GM15510 (cell line): ENCODE data around the gene ZIC4.

Experiments used
- POLR2A ChIP-seq: IDR thresholded peaks from 3 replicates; pipeline ENCODE4 v1.6.1; 2011; ENCODE audit warnings: borderline replicate concordance; ENCODE audit not compliant: insufficient read length; ENCODE audit errors: extremely low read depth

The ZIC4 gene

DNA sequence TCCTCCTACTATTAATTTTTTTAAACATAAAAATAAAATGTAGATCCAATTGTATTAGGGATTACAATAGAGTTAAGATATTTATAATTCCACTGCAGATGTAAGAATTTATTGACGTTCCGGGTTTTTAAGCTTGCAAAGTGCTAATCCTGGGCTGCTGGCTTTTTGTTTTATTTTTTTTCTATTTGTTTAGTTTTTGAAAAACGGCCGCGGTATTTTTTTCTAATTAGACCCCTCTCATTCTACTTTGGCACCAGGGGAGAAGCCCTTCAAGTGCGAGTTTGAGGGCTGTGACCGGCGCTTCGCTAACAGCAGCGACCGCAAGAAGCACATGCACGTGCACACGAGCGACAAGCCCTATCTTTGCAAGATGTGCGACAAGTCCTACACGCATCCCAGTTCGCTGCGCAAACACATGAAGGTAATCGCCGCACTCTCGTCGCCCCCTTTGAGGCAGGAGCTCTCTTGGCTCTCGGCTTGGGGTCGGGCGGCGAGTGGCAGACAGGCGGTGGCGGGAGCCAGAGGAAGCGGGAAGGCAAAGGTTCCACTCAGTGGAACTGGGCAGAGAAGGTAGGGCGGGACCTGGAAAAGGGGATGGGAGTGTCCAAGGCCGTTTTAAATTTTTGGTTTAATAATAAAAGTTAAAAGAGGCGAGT is 6.0 kb upstream of the ZIC4 start:
- no peak for TF ChIP-seq POLR2A

DNA sequence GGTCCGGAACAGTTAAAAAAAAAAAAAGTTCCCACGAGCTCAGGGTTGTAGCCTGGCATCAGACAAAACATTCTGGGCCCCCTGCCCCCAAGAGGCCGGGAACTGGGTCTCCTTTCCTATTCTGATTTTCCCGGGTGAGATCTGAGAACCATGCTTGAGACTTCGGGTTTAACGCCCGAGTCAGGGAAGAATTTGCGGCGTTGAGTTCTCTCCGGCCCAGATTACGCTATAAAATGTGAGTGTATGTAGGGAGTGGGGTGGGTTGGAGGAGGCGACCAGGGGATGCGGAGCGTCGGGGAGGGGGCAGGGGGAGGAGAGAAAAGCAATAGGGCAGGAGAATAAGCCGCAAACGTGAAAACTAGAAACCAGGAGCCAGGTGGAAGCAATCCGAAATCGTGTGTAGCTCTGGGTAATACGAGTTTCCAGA is 5.5 kb upstream of the ZIC4 start:
- no peak for TF ChIP-seq POLR2A

DNA sequence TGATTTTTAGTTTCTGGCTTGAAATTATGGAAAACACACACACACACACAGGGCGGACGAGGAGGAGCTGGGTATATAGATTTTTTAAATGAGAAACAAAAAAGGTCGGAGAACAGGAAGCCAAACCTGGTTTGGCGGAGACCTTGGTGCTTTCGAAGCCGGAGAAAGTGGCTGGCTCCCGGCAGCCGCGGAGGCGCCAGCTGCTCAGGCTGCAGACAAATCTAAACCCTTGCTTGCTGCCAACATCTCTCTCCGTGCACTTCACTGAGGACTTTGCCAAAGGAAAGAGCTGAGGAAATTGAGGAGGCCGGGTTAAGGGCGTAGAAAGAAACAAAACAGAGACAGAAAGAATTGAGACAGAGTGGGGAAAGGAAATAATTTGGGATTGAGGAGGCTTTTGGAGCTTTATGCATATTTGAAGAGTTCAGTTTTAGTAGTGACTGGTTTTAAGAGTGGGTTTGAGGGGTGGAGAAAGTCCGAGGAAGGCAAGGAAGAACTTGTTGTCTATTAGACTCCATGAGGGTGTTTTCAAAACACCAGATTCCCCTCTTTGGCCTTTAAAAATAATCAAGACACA is 5.0 kb upstream of the ZIC4 start:
- no peak for TF ChIP-seq POLR2A

DNA sequence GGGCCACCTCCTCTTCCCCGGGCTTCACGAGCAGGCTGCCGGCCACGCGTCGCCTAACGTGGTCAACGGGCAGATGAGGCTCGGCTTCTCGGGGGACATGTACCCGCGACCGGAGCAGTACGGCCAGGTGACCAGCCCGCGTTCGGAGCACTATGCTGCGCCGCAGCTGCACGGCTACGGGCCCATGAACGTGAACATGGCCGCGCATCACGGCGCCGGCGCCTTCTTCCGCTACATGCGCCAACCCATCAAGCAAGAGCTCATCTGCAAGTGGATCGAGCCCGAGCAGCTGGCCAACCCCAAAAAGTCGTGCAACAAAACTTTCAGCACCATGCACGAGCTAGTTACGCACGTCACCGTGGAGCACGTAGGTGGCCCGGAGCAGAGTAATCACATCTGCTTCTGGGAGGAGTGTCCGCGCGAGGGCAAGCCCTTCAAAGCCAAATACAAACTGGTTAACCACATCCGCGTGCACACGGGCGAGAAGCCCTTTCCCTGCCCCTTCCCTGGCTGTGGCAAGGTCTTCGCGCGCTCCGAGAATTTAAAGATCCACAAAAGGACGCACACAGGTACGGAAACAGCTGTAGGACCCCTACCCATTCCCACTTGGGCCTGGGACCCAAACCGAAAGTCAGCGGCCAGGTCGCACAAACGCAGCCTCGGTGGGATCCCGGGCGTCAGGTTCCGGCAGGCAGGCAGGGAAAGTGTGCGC is 4.3 kb upstream of the ZIC4 start:
- TF ChIP-seq POLR2A: no peak

DNA sequence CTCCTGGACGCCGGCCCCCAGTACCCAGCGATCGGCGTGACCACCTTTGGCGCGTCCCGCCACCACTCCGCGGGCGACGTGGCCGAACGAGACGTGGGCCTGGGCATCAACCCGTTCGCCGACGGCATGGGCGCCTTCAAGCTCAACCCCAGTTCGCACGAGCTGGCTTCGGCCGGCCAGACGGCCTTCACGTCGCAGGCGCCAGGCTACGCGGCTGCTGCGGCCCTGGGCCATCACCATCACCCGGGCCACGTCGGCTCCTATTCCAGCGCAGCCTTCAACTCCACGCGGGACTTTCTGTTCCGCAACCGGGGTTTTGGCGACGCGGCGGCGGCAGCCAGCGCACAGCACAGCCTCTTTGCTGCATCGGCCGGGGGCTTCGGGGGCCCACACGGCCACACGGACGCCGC is 3.8 kb upstream of the ZIC4 start:
- TF ChIP-seq POLR2A: no peak

DNA sequence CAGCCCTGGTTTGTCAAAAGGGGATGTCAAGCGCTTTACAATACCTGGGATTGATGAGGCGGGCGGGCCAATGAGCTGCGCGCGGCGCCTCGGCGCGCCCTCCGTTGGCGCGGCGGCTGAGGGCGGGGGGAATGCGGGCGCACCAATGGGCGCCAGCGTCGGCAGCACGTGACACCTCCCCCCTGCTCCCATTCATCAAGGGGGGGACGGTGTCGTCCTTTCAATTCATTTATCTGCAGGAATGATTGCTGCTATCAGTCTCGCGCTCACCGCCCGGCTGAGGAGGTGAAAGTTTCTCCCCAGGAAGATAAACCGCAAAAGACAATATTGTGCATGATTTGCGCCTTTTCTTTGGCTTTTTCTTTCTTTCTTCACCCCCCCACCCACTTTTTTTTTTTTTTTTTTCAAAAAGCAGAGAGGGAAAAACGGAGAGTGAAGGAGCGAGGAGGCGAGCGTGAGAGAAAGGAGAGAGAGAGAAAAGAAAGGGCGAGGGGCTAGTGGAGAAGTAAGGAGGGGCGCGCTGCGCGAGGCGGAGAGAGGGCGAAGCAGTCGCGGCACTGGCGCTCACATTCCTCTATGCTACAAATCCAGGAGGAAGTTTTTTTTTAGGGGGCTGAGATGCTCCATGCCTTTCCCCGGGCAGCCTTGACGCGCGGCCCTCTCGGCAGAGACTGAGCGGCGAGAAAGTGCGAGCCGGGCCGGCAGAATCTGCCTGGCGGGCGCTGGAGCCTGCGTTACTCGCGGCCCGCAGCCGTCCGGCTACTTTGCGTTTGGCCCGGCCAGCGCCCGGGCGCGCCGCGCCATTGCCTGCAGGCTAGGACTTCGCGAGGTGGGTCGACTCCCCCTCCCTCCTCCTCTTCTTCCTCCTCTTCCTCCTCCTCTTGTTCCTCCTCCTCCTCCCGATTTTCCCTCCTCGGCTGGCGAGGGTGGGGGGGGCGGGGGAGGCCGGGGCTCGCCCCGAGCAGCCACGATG is 3.1 kb upstream of the ZIC4 start, which contains the start of gene ZIC1:
Gene ZIC1, plus strand, starts transcription at position 223 of the 973 bp plus-strand sequence. Its CDS starts 748 bp downstream, at position 971.
- no peak for TF ChIP-seq POLR2A

DNA sequence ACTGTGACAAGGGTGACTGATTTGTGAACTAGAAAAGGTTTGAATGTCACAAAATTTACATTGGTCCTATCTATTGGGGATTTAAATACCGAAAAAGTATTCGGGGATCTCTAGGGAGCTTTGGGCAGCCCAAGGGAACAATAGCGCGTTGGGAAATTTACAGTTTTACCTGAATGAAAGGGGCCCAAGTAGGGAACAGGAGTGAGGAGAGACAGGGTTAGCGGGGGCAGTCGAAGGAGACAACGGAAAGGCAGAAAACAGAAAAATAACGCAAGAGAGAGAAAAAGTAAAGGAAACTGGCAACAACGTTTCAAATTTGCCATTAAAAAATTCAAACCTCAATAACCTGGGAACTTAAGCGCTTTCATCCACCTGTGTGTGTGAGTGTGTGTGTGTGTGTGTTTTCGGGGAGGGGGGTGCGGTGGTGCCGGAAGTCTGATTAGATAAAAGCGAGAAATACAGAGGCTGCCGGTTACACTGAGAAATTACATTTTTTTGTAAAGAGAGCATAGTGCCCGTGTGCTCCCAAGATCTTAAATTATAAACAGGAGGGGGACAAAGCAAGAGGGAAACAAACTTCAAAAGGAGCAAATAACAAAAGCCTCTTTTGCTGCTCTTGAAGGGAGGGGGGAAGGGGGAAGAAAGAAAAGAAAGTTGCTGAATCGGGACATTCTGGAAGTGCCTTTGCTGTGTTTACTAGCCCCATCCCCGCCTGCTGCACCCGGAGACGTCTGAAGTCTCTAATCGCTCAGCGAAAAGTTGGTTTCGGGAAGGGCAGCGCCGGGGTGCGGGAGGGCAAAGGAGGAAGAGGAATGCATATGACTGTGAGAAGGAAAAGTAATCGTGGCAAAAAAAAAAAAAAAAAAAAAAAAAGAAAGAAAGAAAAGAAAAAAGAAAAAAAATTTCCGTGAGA is 2.1 kb upstream of the ZIC4 start:
- TF ChIP-seq POLR2A: no peak

DNA sequence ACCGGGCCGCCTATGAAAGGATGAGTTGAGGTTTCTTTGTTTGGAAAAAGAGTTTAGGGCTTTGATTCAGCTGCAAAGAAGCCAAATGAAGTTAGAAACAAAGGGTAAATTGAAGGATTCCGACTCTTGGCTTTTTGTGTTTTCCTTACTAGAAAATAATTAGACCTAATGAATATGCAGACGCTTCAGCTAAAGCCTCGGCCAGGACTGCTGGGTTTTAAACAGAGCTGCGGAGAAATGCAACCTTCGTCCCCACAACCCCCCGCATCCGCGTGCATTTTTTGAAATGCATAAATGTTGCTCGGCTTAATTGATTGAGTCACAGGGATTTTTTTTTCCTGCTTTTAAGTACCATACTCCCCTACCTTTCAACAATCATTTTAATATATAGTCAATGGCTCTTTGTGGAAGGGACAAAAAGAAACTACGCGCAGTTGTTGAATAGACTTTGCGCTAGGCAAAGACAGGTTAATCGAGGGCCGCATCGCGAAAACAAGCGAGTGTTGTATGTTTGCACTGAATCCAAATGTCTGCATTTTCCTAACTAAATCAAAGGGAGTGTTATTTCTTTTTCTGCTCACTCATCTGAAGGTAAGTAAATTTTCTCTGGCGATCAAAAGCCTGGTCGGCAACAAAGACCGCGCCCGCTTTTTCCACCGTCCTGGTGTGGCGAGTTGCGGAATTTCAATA is 1.3 kb upstream of the ZIC4 start:
- TF ChIP-seq POLR2A: no peak

DNA sequence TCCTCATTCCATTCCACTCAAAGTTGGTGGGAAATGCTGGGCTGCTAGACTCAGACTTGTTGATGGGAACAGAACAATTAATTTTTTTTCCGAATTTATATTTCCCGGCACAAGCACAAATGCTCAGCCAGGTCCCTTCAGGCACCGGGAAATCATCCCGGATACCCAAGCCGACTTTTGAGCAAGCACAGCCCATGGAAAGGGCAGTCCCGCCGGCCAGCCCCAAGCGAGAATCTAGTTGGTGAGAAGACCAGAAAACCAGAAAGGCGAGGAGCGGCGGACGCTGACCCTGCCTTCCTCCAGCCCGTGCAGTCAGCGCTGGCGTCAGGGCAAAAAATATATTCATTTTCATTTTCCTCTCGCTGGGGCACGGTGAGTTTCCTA is 763 bp upstream of the ZIC4 start:
- no peak for TF ChIP-seq POLR2A

DNA sequence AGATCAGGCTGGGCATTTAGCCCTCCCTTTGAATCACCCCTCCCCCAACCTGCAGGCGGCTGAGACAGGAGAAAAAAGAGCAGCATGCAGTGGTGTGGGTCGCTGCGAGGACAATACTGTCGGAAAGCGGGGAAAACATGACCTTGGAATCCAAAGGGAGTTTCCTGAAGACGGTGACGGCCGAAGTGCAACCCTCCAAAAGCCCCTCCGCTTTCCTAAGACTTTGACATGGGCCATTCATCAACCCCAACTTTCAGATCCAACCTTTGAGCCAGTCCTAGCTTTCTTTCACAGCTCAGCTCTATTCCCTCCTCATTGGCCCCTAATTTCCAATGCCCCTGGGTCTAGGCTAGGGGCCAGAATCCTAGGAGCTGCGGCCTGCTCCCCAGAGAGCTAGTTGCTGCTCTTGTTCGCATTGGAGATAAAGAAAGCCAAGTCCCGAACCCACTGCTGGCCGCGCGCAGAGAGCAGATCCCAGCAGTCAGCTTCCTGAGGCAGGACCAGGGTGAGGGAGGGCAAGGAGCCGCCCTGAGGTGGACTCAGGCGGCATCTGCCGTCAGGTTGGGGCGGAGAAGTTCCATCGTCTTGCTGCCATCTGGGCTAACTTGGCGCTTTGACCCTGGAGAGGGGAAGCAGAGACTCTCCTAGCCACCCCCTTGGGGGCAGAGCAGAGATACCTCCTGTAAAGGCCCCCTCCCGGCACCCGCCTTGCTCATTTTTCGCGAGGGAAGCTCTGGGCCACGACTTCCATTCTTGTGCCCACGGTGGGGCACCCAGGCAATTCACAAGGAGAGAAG is 914 bp downstream of the ZIC4 start:
- no peak for TF ChIP-seq POLR2A

DNA sequence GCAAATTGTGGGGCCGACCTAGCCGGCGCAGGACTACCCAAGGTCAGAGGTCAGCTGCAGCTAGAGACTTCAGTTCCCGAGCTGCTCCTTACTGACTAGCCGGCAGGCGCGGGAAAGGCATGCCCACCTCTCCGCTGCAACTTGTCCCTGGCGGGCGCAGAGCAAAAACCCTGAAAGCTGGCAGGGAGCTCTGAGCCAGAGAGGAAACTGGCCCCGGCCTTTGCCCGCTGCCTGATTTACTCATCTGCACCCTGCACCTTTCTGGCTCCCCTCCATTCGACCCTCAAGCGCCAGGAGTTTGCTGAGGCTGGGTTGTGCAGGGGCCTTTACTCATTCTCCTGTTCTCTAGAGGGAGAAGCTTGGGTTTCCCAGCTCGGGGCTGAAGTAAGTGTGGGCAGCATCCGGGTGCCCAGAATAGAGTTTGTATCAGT is 1.5 kb downstream of the ZIC4 start:
- TF ChIP-seq POLR2A: no peak

DNA sequence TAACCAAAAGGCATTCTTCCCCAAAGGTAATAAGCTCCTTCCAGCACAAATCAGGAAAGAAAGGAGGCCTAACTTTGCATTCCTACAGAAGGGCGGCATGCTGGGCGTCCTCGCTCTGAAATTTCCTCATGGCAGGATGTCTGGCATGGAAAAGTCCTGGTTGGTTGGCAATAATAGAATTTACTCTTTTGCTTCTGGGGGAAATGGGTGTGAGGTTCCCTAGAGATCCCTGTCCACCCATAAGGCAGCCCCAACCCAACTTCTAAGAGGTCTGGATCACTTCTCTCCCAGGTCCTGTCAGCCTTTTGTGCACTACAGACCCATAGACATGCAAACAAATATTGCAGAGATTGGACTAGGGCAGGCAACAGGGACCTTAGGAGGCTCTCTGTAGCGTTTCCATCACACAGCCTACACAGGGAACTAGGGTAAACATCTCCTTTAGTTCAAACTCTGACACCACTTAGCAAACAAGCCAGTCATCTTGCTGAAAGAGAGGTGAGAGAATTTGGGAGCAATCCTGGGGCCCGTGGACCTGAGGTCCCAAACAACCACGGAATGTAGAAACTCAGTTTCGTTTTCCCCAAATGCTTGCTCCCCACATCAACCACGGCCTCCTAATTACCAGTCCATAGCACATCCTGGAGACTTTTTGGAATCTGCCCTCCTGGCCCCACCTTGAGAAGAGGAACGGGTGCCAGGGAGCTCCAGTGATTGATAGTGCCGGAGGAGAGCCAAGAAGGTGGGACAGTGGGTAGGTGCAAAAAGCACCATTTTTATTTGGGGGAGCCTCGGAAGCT is 2.1 kb downstream of the ZIC4 start:
- no peak for TF ChIP-seq POLR2A

DNA sequence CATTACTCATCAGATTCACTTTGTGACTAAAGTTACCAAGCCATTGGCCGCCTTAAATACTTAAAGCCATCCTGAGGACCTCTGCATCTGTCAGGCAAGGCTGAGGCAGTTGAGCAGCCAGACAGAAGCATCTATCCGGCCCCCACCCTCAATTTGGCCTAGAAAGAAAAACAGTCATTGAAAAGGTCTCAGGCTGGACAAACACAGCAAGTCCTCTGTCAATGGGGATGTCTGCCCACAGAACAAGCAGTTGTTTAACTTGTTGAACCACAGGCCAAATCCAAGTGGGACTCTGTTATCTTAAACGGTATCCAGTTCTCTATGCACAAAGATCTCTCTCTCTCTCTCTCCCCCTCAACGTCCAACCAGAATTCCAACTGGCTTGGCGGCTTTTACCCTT is 2.8 kb downstream of the ZIC4 start:
- TF ChIP-seq POLR2A: no peak
